ENCODE measurements around the gene CDH24. TPM values are rescaled to one million over a fixed set of nuclear protein-coding genes. Genes with fewer than 3 reads are reported as not detected.

Gene CDH24
- 1 to 10 TPM; 1.2 to 3.0 (median 1.6) TPM for total RNA-seq
- 0.76 TPM for total RNA-seq (2013)
- total RNA-seq: 1.3 to 5.3 (median 2.6) reads per million in 29 experiments

- H3K27me3 Mint-ChIP-seq: no peaks in the 10 kb centered on the region
- Histone ChIP-seq H3K27ac (ENCODE audit: low read length) (peak within 1 kb of the TSS; percentile 29), H3K9me3 (no peaks in the 10 kb centered on the region), H3K4me3 (ENCODE audit: control insufficient read depth in 1 of 2, extremely low read depth in 1 of 2, low read length in 1 of 2) (peak within 1 kb of the TSS; percentile 77 to 86), H3K4me1 (ENCODE audit: control insufficient read depth in 1 of 2, extremely low read depth in 1 of 2, insufficient read depth in 2 of 2, low read length in 2 of 2) (peaks cover 6 to 20% of the 10 kb centered on the region in 2 experiments), H3K36me3 (ENCODE audit: control insufficient read depth in 2 of 2, extremely low read depth in 1 of 2, insufficient read depth in 1 of 2, low read length in 1 of 2) (peaks cover 15 to 31% of the 10 kb centered on the region in 2 donors), H3K27me3 (replicated peaks in 1 of 2; ENCODE audit: control insufficient read depth in 2 of 2, extremely low read depth in 1 of 2, insufficient read depth in 2 of 2, low read length in 1 of 2) (peaks cover 0 to 6% of the 10 kb centered on the region in 2 experiments)
- CTCF ChIA-PET: interaction anchor here (0.6 to 7.8 kb wide), 27 partner anchors 12 to 341 kb away, joined by 3 to 140 read pairs (median 5); partner anchors contain the start of gene PRMT5 (in 1 of the 2)
- H3K27ac Mint-ChIP-seq: peak within 1 kb of the TSS; percentile 71 to 81
- DNase-seq: peak in 34 of 35 experiments; percentile 23 to 78 (median 53)
- H3K4me3 Mint-ChIP-seq: peak within 1 kb of the TSS; percentile 82 to 84 (median 84)
- ATAC-seq (replicated peaks in 1 of 4): peak; percentile 70 to 82 (median 76)
- H3K4me1 Mint-ChIP-seq: peaks cover 14 to 21% (median 17%) of the 10 kb centered on the region in 3 donors
- POLR2A ChIA-PET: interaction anchor here in 1 of 2 donors (1.2 kb wide), 1 partner anchor 71 kb away, joined by 4 read pairs; no protein-coding TSS in a partner anchor
- WGBS (ENCODE audit: insufficient coverage): 2% methylated on average over 67 of the region's 73 CpGs
- peaks cover 16% of the 10 kb centered on the region for H3K36me3 Mint-ChIP-seq
- no peaks in the 10 kb centered on the region for H3K9me3 Mint-ChIP-seq
These were observed at the start of gene CDH24 for GRCh38 chr14:23056956-23057756. Gene CDH24 (minus strand): TSS chr14:23057520. CDS start chr14:23055733, 1,787 bp downstream.

- Mint-ChIP-seq H3K27me3 (no peaks in the 10 kb centered on the region), H3K4me3 (no peak overlapping the region), H3K4me1 (no peaks in the 10 kb centered on the region), H3K36me3 (no peaks in the 10 kb centered on the region), H3K27ac (no peak overlapping the region), H3K9me3 (no peaks in the 10 kb centered on the region)
- Histone ChIP-seq H3K4me3 (ENCODE audit: control insufficient read depth in 1 of 2, extremely low read depth in 1 of 2, low read length in 1 of 2) (no peak overlapping the region), H3K9me3 (no peaks in the 10 kb centered on the region), H3K36me3 (ENCODE audit: control insufficient read depth in 2 of 2, extremely low read depth in 1 of 2, insufficient read depth in 1 of 2, low read length in 1 of 2) (no peaks in the 10 kb centered on the region), H3K27ac (ENCODE audit: low read length) (no peak overlapping the region), H3K27me3 (replicated peaks in 1 of 2; ENCODE audit: control insufficient read depth in 2 of 2, extremely low read depth in 1 of 2, insufficient read depth in 2 of 2, low read length in 1 of 2) (peaks cover 0 to 14% of the 10 kb centered on the region in 2 experiments), H3K4me1 (ENCODE audit: control insufficient read depth in 1 of 2, extremely low read depth in 1 of 2, insufficient read depth in 2 of 2, low read length in 2 of 2) (no peaks in the 10 kb centered on the region)
- ChIA-PET POLR2A (no interaction called here), CTCF (interaction anchor here in 1 of 2 donors (1.2 kb wide), 1 partner anchor 12 kb away, joined by 4 read pairs; the partner anchor contains the start of genes ACIN1 and C14orf119)
- no peak for ATAC-seq (replicated peaks in 1 of 4)
- no peak for DNase-seq
These were observed 49.4 kb upstream of the CDH24 start for GRCh38 chr14:23106747-23107045.

GRCh38 chr14:23105348-23105824, 48.1 kb upstream of the CDH24 start:
- no peaks in the 10 kb centered on the region for H3K9me3 Mint-ChIP-seq
- Histone ChIP-seq H3K4me3 (ENCODE audit: control insufficient read depth in 1 of 2, extremely low read depth in 1 of 2, low read length in 1 of 2) (no peak overlapping the region), H3K27ac (ENCODE audit: low read length) (no peak overlapping the region), H3K9me3 (no peaks in the 10 kb centered on the region), H3K36me3 (ENCODE audit: control insufficient read depth in 2 of 2, extremely low read depth in 1 of 2, insufficient read depth in 1 of 2, low read length in 1 of 2) (no peaks in the 10 kb centered on the region), H3K27me3 (replicated peaks in 1 of 2; ENCODE audit: control insufficient read depth in 2 of 2, extremely low read depth in 1 of 2, insufficient read depth in 2 of 2, low read length in 1 of 2) (peaks cover 0 to 4% of the 10 kb centered on the region in 2 experiments), H3K4me1 (ENCODE audit: control insufficient read depth in 1 of 2, extremely low read depth in 1 of 2, insufficient read depth in 2 of 2, low read length in 2 of 2) (no peaks in the 10 kb centered on the region)
- H3K36me3 Mint-ChIP-seq: no peaks in the 10 kb centered on the region
- ChIA-PET POLR2A (no interaction called here), CTCF (no interaction called here)
- no peaks in the 10 kb centered on the region for H3K27me3 Mint-ChIP-seq
- no peak overlapping the region for H3K4me3 Mint-ChIP-seq
- ATAC-seq (replicated peaks in 1 of 4) (no peak), DNase-seq (no peak)
- no peak overlapping the region for H3K27ac Mint-ChIP-seq
- H3K4me1 Mint-ChIP-seq: peaks cover 0 to 2% (median 0%) of the 10 kb centered on the region in 3 donors
- no CpG with 5 or more reads among the region's 4 CpGs for WGBS (ENCODE audit: insufficient coverage)

GRCh38 chr14:23104591-23105347, 47.4 kb upstream of the CDH24 start, which contains the start of gene CIROP:
Gene CIROP (minus strand): TSS chr14:23104989. CDS start chr14:23104920, 69 bp downstream.
- ChIA-PET CTCF (no interaction called here), POLR2A (no interaction called here)
- no peak for ATAC-seq (replicated peaks in 1 of 4)
- Mint-ChIP-seq H3K36me3 (no peaks in the 10 kb centered on the region), H3K27me3 (no peaks in the 10 kb centered on the region), H3K9me3 (no peaks in the 10 kb centered on the region), H3K27ac (no peak within 1 kb of the TSS), H3K4me1 (peaks cover 2 to 6% (median 4%) of the 10 kb centered on the region in 3 donors), H3K4me3 (no peak within 1 kb of the TSS)
- Histone ChIP-seq H3K4me1 (ENCODE audit: control insufficient read depth in 1 of 2, extremely low read depth in 1 of 2, insufficient read depth in 2 of 2, low read length in 2 of 2) (no peaks in the 10 kb centered on the region), H3K36me3 (ENCODE audit: control insufficient read depth in 2 of 2, extremely low read depth in 1 of 2, insufficient read depth in 1 of 2, low read length in 1 of 2) (no peaks in the 10 kb centered on the region), H3K27me3 (replicated peaks in 1 of 2; ENCODE audit: control insufficient read depth in 2 of 2, extremely low read depth in 1 of 2, insufficient read depth in 2 of 2, low read length in 1 of 2) (no peaks in the 10 kb centered on the region), H3K27ac (ENCODE audit: low read length) (no peak within 1 kb of the TSS), H3K4me3 (ENCODE audit: control insufficient read depth in 1 of 2, extremely low read depth in 1 of 2, low read length in 1 of 2) (no peak within 1 kb of the TSS), H3K9me3 (no peaks in the 10 kb centered on the region)
- DNase-seq: no peak
- 95% methylated on average over 5 of the region's 11 CpGs for WGBS (ENCODE audit: insufficient coverage)

- no peak overlapping the region for H3K27ac ChIP-seq (ENCODE audit: low read length)
- no peaks in the 10 kb centered on the region for H3K4me1 ChIP-seq (ENCODE audit: control insufficient read depth in 1 of 2, extremely low read depth in 1 of 2, insufficient read depth in 2 of 2, low read length in 2 of 2)
- H3K4me1 Mint-ChIP-seq: peaks cover 6 to 12% (median 7%) of the 10 kb centered on the region in 3 donors
- DNase-seq (no peak), ATAC-seq (replicated peaks in 1 of 4) (no peak)
- ChIA-PET POLR2A (interaction anchor here in 1 of 2 donors (0.6 kb wide), 1 partner anchor 154 kb away, joined by 5 read pairs; no protein-coding TSS in a partner anchor), CTCF (no interaction called here)
- H3K27me3 ChIP-seq (replicated peaks in 1 of 2; ENCODE audit: control insufficient read depth in 2 of 2, extremely low read depth in 1 of 2, insufficient read depth in 2 of 2, low read length in 1 of 2): no peaks in the 10 kb centered on the region
- no peak overlapping the region for H3K4me3 Mint-ChIP-seq
- no peak overlapping the region for H3K27ac Mint-ChIP-seq
- H3K9me3 Mint-ChIP-seq: no peaks in the 10 kb centered on the region
- no peak overlapping the region for H3K4me3 ChIP-seq (ENCODE audit: control insufficient read depth in 1 of 2, extremely low read depth in 1 of 2, low read length in 1 of 2)
- WGBS (ENCODE audit: insufficient coverage): 88% methylated on average over 4 of the region's 6 CpGs
- H3K36me3 ChIP-seq (ENCODE audit: control insufficient read depth in 2 of 2, extremely low read depth in 1 of 2, insufficient read depth in 1 of 2, low read length in 1 of 2): peaks cover 0 to 2% of the 10 kb centered on the region in 2 donors
- H3K36me3 Mint-ChIP-seq: peaks cover 4% of the 10 kb centered on the region
- H3K27me3 Mint-ChIP-seq: no peaks in the 10 kb centered on the region
- no peaks in the 10 kb centered on the region for H3K9me3 ChIP-seq
These were observed 46.8 kb upstream of the CDH24 start for GRCh38 chr14:23104070-23104590.

- ATAC-seq (replicated peaks in 1 of 4) (no peak), DNase-seq (no peak)
- Mint-ChIP-seq H3K36me3 (peaks cover 10% of the 10 kb centered on the region), H3K27me3 (no peaks in the 10 kb centered on the region), H3K27ac (no peak overlapping the region), H3K9me3 (no peaks in the 10 kb centered on the region), H3K4me3 (no peak overlapping the region), H3K4me1 (peaks cover 8 to 14% (median 9%) of the 10 kb centered on the region in 3 donors)
- Histone ChIP-seq H3K27me3 (replicated peaks in 1 of 2; ENCODE audit: control insufficient read depth in 2 of 2, extremely low read depth in 1 of 2, insufficient read depth in 2 of 2, low read length in 1 of 2) (no peaks in the 10 kb centered on the region), H3K4me1 (ENCODE audit: control insufficient read depth in 1 of 2, extremely low read depth in 1 of 2, insufficient read depth in 2 of 2, low read length in 2 of 2) (no peaks in the 10 kb centered on the region), H3K4me3 (ENCODE audit: control insufficient read depth in 1 of 2, extremely low read depth in 1 of 2, low read length in 1 of 2) (no peak overlapping the region), H3K27ac (ENCODE audit: low read length) (no peak overlapping the region), H3K9me3 (no peaks in the 10 kb centered on the region), H3K36me3 (ENCODE audit: control insufficient read depth in 2 of 2, extremely low read depth in 1 of 2, insufficient read depth in 1 of 2, low read length in 1 of 2) (peaks cover 0 to 7% of the 10 kb centered on the region in 2 donors)
- POLR2A ChIA-PET: interaction anchor here in 1 of 2 donors (0.6 kb wide), 1 partner anchor 155 kb away, joined by 5 read pairs; no protein-coding TSS in a partner anchor
- CTCF ChIA-PET: no interaction called here
- WGBS (ENCODE audit: insufficient coverage): 100% methylated on average over 1 of the region's 4 CpGs
These were observed 46.3 kb upstream of the CDH24 start for GRCh38 chr14:23103581-23103980.

Measured in T-cell (primary cell).